ENCODE measurements around the gene DBNDD1.

Gene DBNDD1

DNA sequence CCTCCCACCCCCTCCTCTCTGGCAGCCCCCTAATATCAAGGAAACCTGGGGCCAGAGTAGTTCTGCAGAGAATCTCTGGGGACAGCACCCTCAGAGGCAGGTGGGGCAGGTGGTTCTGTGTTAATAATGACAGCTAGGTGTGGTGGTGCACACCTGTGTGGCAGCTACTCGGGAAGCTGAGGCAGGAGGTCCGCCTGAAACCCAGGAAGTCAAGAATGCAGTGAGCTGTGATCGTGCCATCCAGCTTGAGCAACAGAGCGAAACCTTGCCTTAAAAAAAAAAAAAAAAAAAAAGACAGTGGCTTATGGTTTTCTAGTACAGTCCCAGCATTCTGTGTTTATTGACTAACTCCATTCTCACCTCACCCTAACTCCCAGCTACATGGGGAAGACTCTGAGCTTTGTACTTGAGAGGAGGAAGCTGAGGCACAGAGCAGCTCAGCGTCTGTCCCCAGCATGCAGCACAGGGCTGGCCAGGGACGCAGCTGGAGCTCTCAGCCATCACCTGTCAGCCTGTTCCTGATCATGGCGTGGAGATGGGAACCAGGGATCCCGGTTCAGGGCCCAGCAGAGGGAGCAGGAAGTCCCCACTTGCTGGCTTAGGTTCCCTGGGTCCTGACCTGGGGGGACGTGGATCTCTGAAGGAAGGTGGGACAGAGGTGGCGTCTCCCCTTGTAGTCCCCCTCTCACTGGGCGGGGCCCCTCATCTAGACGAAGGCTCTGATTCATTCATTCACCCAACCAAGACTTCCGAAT lies 6.1 kb downstream of the DBNDD1 start:
- no peak overlapping the region for H3K4me3 ChIP-seq (ENCODE audit: severe bottlenecking)
- ATAC-seq (ENCODE audit: low read depth), result no peak
- no peak for DNase-seq (ENCODE audit: low spot score)
- H3K36me3 ChIP-seq (ENCODE audit: low read depth), result no peaks in the 10 kb centered on the region
- no peaks in the 10 kb centered on the region for H3K4me1 ChIP-seq (ENCODE audit: insufficient read depth, poor library complexity, severe bottlenecking)
- no peaks in the 10 kb centered on the region for H3K9me3 ChIP-seq (ENCODE audit: severe bottlenecking)
- TF ChIP-seq, protein P1, sequence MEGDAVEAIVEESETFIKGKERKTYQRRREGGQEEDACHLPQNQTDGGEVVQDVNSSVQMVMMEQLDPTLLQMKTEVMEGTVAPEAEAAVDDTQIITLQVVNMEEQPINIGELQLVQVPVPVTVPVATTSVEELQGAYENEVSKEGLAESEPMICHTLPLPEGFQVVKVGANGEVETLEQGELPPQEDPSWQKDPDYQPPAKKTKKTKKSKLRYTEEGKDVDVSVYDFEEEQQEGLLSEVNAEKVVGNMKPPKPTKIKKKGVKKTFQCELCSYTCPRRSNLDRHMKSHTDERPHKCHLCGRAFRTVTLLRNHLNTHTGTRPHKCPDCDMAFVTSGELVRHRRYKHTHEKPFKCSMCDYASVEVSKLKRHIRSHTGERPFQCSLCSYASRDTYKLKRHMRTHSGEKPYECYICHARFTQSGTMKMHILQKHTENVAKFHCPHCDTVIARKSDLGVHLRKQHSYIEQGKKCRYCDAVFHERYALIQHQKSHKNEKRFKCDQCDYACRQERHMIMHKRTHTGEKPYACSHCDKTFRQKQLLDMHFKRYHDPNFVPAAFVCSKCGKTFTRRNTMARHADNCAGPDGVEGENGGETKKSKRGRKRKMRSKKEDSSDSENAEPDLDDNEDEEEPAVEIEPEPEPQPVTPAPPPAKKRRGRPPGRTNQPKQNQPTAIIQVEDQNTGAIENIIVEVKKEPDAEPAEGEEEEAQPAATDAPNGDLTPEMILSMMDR (IDR thresholded peaks at IDR 0.05; ENCODE audit: poor library complexity, severe bottlenecking), result no peak
- H3K27me3 ChIP-seq (ENCODE audit: insufficient read depth, poor library complexity, severe bottlenecking), result no peaks in the 10 kb centered on the region
- no peak overlapping the region for H3K27ac ChIP-seq (ENCODE audit: poor library complexity, severe bottlenecking)

DNA sequence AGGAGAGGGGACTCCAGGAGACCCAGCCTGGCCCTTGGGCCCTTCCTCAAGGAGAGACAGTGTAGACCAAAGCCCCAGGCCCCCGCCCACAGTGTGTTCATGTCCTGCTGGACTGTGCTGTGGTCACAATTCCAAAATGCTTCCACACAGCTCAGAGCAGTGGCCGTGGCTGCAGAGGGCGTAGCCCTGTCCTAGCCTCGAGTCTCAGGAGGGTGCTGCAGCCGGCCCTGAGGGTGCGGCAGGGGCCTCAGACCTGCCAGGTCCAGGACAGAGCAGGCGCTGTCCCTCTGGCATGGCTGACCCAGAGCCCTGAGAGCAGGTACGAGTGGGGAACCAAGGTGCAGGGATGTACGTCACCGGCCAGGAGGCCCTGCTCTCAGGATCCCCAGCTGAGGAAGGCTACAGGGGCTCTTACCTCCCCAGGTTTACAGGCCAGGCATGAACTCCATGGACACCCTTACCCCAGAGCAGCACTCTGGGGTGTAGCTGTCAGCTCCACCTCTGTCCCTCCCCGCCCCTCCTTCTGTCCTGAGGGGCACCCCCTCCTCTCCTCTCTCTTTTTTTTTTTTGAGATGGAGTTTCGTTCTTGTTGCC lies 7.3 kb downstream of the DBNDD1 start:
- ATAC-seq (ENCODE audit: low read depth), result no peak; the same call in 2 of the 3 replicates
- no peaks in the 10 kb centered on the region for H3K36me3 ChIP-seq (ENCODE audit: low read depth)
- H3K27ac ChIP-seq (ENCODE audit: poor library complexity, severe bottlenecking), result no peak overlapping the region
- no peak for DNase-seq (ENCODE audit: low spot score)
- TF ChIP-seq, protein P1 (IDR thresholded peaks at IDR 0.05; ENCODE audit: poor library complexity, severe bottlenecking), result no peak
- no peak overlapping the region for H3K4me3 ChIP-seq (ENCODE audit: severe bottlenecking)
- H3K9me3 ChIP-seq (ENCODE audit: severe bottlenecking), result no peaks in the 10 kb centered on the region
- H3K4me1 ChIP-seq (ENCODE audit: insufficient read depth, poor library complexity, severe bottlenecking), result no peaks in the 10 kb centered on the region
- no peaks in the 10 kb centered on the region for H3K27me3 ChIP-seq (ENCODE audit: insufficient read depth, poor library complexity, severe bottlenecking)

DNA sequence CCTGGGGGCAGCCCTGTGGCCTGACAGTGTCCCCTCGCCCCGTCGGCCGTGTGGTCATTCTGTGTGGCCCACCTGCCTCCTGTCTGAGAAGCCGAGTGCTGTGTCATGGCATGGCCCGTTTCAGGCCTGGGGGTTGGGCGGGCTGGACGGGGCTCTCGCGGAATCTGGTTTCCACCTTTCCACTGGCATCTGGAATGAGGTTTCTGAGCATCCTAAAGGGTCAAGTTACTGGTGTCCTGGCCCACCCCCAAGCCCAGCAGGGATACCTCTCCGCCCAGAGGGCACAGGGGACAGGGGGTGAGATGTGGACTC lies 7.8 kb downstream of the DBNDD1 start:
- Histone ChIP-seq H3K4me3 (ENCODE audit: severe bottlenecking) (no peak overlapping the region), H3K4me1 (ENCODE audit: insufficient read depth, poor library complexity, severe bottlenecking) (no peaks in the 10 kb centered on the region), H3K36me3 (ENCODE audit: low read depth) (no peaks in the 10 kb centered on the region), H3K27me3 (ENCODE audit: insufficient read depth, poor library complexity, severe bottlenecking) (no peaks in the 10 kb centered on the region), H3K9me3 (ENCODE audit: severe bottlenecking) (no peaks in the 10 kb centered on the region), H3K27ac (ENCODE audit: poor library complexity, severe bottlenecking) (no peak overlapping the region)
- DNase-seq (ENCODE audit: low spot score), result no peak
- ATAC-seq (ENCODE audit: low read depth), result no peak
- TF ChIP-seq, protein P1 (IDR thresholded peaks at IDR 0.05; ENCODE audit: poor library complexity, severe bottlenecking), result no peak

DNA sequence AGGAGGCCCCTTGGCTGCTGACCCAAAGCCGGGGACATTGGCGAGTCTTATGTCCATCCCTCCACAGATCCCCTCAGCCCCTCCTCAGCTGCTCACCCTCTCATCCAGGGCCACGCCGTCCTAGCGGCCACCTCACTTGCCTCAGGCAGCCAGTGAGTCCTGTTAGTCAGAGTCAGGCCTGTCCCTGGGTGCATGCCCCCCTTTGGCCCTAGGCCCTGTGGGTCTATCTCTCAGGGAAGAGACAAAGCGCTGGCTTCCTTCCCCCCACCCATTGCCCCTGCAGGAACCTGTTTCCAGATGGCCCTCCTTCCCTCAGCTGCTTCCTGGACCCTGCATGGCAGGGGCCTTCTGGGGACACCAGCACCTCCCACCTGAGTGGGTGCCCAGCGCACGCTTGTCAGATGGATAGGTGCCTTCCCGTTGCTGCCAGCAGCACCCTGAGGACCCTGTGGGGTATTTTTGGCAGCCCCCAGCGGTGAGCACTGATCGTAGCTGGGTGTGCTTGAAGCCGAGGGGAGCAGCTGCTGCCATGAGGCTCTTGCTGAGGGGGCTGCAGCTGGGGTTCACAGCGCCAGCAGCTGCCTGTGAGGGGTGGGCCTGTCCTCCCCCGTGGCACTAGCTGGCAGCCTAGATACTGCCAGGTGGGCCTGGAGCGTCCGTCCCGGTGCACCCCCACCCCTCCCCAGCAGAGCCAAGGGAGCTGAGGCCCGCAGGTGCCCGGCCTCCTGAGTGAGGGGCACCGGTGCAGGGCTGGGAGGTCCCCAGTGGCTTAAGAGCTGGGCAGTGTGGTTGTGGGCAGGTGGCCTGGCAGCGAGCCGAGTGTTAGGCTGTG lies 8.4 kb downstream of the DBNDD1 start:
- no peaks in the 10 kb centered on the region for H3K27me3 ChIP-seq (ENCODE audit: insufficient read depth, poor library complexity, severe bottlenecking)
- H3K4me3 ChIP-seq (ENCODE audit: severe bottlenecking), result no peak overlapping the region
- DNase-seq (ENCODE audit: low spot score) (no peak), ATAC-seq (ENCODE audit: low read depth) (no peak)
- no peak overlapping the region for H3K27ac ChIP-seq (ENCODE audit: poor library complexity, severe bottlenecking)
- TF ChIP-seq, protein P1 (IDR thresholded peaks at IDR 0.05; ENCODE audit: poor library complexity, severe bottlenecking), result no peak
- no peaks in the 10 kb centered on the region for H3K36me3 ChIP-seq (ENCODE audit: low read depth)
- H3K4me1 ChIP-seq (ENCODE audit: insufficient read depth, poor library complexity, severe bottlenecking), result no peaks in the 10 kb centered on the region
- H3K9me3 ChIP-seq (ENCODE audit: severe bottlenecking), result no peaks in the 10 kb centered on the region

Data from RWPE2 (cell line).